HG02840 (cell line): ENCODE measurements around the gene TRMT11.
"Not testable (repeated sequence)": the region's sequence is repeated elsewhere in the genome, so short reads cannot be mapped to it uniquely, and the experiment has no call there.

ENCODE experiments used
- ATAC-seq: cut with Tn5 transposase; IDR thresholded peaks from one replicate; pipeline ENCODE4 v1.9.1; 2021; ENCODE audit warnings: mild to moderate bottlenecking, moderate library complexity, moderate number of reproducible peaks; ENCODE audit not compliant: unreplicated experiment, low FRiP score

The TRMT11 gene

GRCh38 chr6:125955973-125956372 lies 30.4 kb upstream of the TRMT11 start:
- ATAC-seq = no peak

GRCh38 chr6:125956506-125957390 lies 29.6 kb upstream of the TRMT11 start, which contains the start of gene HINT3:
TSS of gene HINT3 (plus strand) at chr6:125956770. CDS start at chr6:125956978, 208 bp downstream.
- ATAC-seq = peak; percentile 93

- ATAC-seq = no peak
These were observed 29.0 kb upstream of the TRMT11 start for GRCh38 chr6:125957391-125957693.

- no peak for ATAC-seq
These were observed 28.5 kb upstream of the TRMT11 start for GRCh38 chr6:125957845-125958244.

GRCh38 chr6:125959041-125959440 lies 27.3 kb upstream of the TRMT11 start:
- no peak for ATAC-seq

GRCh38 chr6:125961117-125961516 lies 25.2 kb upstream of the TRMT11 start:
- ATAC-seq = no peak

GRCh38 chr6:125962900-125963497 lies 23.3 kb upstream of the TRMT11 start:
- ATAC-seq = no peak

GRCh38 chr6:125963817-125964216 lies 22.5 kb upstream of the TRMT11 start:
- ATAC-seq = no peak

- no peak for ATAC-seq
These were observed 19.8 kb upstream of the TRMT11 start for GRCh38 chr6:125966569-125966968.

GRCh38 chr6:125968493-125968892 lies 17.8 kb upstream of the TRMT11 start:
- ATAC-seq = no peak

- no peak for ATAC-seq
These were observed 15.6 kb upstream of the TRMT11 start for GRCh38 chr6:125970760-125971159.

GRCh38 chr6:125972478-125972877 lies 13.9 kb upstream of the TRMT11 start:
- ATAC-seq = not testable (repeated sequence)

- ATAC-seq = no peak
These were observed 12.0 kb upstream of the TRMT11 start for GRCh38 chr6:125974214-125974866.

GRCh38 chr6:125979101-125979500 lies 7.2 kb upstream of the TRMT11 start:
- no peak for ATAC-seq

GRCh38 chr6:125981571-125982185 lies 4.7 kb upstream of the TRMT11 start:
- ATAC-seq = no peak

GRCh38 chr6:125983246-125983945 lies 2.9 kb upstream of the TRMT11 start:
- ATAC-seq = no peak

- ATAC-seq = no peak
These were observed 2.0 kb upstream of the TRMT11 start for GRCh38 chr6:125984311-125984710.

- ATAC-seq = no peak
These were observed 818 bp upstream of the TRMT11 start for GRCh38 chr6:125985522-125985921.

- ATAC-seq = no peak
These were observed 400 bp upstream of the TRMT11 start for GRCh38 chr6:125985979-125986300.

GRCh38 chr6:125987026-125987617 lies 782 bp downstream of the TRMT11 start:
- ATAC-seq = peak; percentile 14
